ENCODE data around the gene SAV1.

GRCh38 chr14:50605766-50606165 lies 62.3 kb downstream of the SAV1 start:
- no peak for TF ChIP-seq ELF4 (CRISPR knock-in tag; IDR thresholded peaks at IDR 0.05; ENCODE audit: low read depth)
- TF ChIP-seq, protein P1, sequence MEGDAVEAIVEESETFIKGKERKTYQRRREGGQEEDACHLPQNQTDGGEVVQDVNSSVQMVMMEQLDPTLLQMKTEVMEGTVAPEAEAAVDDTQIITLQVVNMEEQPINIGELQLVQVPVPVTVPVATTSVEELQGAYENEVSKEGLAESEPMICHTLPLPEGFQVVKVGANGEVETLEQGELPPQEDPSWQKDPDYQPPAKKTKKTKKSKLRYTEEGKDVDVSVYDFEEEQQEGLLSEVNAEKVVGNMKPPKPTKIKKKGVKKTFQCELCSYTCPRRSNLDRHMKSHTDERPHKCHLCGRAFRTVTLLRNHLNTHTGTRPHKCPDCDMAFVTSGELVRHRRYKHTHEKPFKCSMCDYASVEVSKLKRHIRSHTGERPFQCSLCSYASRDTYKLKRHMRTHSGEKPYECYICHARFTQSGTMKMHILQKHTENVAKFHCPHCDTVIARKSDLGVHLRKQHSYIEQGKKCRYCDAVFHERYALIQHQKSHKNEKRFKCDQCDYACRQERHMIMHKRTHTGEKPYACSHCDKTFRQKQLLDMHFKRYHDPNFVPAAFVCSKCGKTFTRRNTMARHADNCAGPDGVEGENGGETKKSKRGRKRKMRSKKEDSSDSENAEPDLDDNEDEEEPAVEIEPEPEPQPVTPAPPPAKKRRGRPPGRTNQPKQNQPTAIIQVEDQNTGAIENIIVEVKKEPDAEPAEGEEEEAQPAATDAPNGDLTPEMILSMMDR (IDR thresholded peaks at IDR 0.05) = no peak
- no peak for TF ChIP-seq FOXK1 (CRISPR knock-in tag; IDR thresholded peaks at IDR 0.05)
- TF ChIP-seq MAX (CRISPR knock-in tag; IDR thresholded peaks at IDR 0.05) = no peak
- TF ChIP-seq FOXP1 (CRISPR knock-in tag; IDR thresholded peaks at IDR 0.05; ENCODE audit: borderline replicate concordance) = no peak
- TF ChIP-seq TEAD4 (CRISPR knock-in tag; IDR thresholded peaks at IDR 0.05) = no peak
- TF ChIP-seq, protein P2, sequence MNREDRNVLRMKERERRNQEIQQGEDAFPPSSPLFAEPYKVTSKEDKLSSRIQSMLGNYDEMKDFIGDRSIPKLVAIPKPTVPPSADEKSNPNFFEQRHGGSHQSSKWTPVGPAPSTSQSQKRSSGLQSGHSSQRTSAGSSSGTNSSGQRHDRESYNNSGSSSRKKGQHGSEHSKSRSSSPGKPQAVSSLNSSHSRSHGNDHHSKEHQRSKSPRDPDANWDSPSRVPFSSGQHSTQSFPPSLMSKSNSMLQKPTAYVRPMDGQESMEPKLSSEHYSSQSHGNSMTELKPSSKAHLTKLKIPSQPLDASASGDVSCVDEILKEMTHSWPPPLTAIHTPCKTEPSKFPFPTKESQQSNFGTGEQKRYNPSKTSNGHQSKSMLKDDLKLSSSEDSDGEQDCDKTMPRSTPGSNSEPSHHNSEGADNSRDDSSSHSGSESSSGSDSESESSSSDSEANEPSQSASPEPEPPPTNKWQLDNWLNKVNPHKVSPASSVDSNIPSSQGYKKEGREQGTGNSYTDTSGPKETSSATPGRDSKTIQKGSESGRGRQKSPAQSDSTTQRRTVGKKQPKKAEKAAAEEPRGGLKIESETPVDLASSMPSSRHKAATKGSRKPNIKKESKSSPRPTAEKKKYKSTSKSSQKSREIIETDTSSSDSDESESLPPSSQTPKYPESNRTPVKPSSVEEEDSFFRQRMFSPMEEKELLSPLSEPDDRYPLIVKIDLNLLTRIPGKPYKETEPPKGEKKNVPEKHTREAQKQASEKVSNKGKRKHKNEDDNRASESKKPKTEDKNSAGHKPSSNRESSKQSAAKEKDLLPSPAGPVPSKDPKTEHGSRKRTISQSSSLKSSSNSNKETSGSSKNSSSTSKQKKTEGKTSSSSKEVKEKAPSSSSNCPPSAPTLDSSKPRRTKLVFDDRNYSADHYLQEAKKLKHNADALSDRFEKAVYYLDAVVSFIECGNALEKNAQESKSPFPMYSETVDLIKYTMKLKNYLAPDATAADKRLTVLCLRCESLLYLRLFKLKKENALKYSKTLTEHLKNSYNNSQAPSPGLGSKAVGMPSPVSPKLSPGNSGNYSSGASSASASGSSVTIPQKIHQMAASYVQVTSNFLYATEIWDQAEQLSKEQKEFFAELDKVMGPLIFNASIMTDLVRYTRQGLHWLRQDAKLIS (CRISPR knock-in tag; IDR thresholded peaks at IDR 0.05; ENCODE audit: borderline replicate concordance) = no peak
- TF ChIP-seq ATF2 (CRISPR knock-in tag; IDR thresholded peaks at IDR 0.05; ENCODE audit: borderline replicate concordance, low read depth) = no peak
- TF ChIP-seq FOXJ3 (CRISPR knock-in tag; IDR thresholded peaks at IDR 0.05; ENCODE audit: borderline replicate concordance) = no peak
- TF ChIP-seq SMAD3 (CRISPR knock-in tag; IDR thresholded peaks at IDR 0.05; ENCODE audit: borderline replicate concordance) = no peak
- TF ChIP-seq, protein P3, sequence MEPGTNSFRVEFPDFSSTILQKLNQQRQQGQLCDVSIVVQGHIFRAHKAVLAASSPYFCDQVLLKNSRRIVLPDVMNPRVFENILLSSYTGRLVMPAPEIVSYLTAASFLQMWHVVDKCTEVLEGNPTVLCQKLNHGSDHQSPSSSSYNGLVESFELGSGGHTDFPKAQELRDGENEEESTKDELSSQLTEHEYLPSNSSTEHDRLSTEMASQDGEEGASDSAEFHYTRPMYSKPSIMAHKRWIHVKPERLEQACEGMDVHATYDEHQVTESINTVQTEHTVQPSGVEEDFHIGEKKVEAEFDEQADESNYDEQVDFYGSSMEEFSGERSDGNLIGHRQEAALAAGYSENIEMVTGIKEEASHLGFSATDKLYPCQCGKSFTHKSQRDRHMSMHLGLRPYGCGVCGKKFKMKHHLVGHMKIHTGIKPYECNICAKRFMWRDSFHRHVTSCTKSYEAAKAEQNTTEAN (CRISPR knock-in tag; IDR thresholded peaks at IDR 0.05) = no peak
- no peak for TF ChIP-seq IRF2 (CRISPR knock-in tag; IDR thresholded peaks at IDR 0.05; ENCODE audit: borderline replicate concordance, low read depth)
- TF ChIP-seq, protein P4, sequence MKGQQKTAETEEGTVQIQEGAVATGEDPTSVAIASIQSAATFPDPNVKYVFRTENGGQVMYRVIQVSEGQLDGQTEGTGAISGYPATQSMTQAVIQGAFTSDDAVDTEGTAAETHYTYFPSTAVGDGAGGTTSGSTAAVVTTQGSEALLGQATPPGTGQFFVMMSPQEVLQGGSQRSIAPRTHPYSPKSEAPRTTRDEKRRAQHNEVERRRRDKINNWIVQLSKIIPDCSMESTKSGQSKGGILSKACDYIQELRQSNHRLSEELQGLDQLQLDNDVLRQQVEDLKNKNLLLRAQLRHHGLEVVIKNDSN (CRISPR knock-in tag; IDR thresholded peaks at IDR 0.05) = no peak
- no peak for TF ChIP-seq NFATC4 (CRISPR knock-in tag; IDR thresholded peaks at IDR 0.05)
